ENCODE results near the gene TBC1D30.

DNA sequence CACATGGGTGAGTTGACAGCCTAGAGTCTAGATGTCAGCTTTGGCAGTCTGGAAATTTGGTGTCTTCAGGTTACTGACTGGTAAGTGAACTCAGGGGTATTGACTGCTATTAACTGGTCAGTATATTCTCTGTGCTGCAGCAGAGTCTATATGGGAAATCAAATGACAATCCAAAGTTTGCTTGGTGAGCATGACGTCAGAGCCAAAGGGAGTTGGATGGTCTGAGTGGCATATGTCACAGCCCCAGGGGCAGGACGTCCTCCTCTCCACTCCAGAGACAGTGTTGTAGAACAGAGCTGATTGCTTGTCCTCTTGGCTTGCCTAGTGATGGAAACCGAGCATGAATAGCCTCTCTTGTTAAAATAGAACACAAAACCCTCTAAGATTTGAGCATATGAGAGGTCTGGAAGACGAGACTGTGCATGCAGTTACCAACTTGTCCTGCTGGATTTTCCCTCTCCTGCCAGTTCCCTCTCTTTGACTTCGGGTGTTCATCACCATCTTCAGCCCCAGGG lies 3.3 kb upstream of the TBC1D30 start:
- TF ChIP-seq, protein P1, sequence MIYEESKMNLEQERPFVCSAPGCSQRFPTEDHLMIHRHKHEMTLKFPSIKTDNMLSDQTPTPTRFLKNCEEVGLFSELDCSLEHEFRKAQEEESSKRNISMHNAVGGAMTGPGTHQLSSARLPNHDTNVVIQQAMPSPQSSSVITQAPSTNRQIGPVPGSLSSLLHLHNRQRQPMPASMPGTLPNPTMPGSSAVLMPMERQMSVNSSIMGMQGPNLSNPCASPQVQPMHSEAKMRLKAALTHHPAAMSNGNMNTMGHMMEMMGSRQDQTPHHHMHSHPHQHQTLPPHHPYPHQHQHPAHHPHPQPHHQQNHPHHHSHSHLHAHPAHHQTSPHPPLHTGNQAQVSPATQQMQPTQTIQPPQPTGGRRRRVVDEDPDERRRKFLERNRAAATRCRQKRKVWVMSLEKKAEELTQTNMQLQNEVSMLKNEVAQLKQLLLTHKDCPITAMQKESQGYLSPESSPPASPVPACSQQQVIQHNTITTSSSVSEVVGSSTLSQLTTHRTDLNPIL (CRISPR knock-in tag; IDR thresholded peaks at IDR 0.05; ENCODE audit: low read depth): no peak
- TF ChIP-seq ZFP3 (CRISPR knock-in tag; IDR thresholded peaks at IDR 0.05): no peak
- TF ChIP-seq PPARA (CRISPR knock-in tag; IDR thresholded peaks at IDR 0.05; ENCODE audit: borderline replicate concordance): no peak
- no peak for TF ChIP-seq CSDC2 (CRISPR knock-in tag; IDR thresholded peaks at IDR 0.05)
- no peak for TF ChIP-seq ZNF565 (CRISPR knock-in tag; conservative IDR thresholded peaks at IDR 0.05; ENCODE audit: low read depth)
- TF ChIP-seq, protein P2, sequence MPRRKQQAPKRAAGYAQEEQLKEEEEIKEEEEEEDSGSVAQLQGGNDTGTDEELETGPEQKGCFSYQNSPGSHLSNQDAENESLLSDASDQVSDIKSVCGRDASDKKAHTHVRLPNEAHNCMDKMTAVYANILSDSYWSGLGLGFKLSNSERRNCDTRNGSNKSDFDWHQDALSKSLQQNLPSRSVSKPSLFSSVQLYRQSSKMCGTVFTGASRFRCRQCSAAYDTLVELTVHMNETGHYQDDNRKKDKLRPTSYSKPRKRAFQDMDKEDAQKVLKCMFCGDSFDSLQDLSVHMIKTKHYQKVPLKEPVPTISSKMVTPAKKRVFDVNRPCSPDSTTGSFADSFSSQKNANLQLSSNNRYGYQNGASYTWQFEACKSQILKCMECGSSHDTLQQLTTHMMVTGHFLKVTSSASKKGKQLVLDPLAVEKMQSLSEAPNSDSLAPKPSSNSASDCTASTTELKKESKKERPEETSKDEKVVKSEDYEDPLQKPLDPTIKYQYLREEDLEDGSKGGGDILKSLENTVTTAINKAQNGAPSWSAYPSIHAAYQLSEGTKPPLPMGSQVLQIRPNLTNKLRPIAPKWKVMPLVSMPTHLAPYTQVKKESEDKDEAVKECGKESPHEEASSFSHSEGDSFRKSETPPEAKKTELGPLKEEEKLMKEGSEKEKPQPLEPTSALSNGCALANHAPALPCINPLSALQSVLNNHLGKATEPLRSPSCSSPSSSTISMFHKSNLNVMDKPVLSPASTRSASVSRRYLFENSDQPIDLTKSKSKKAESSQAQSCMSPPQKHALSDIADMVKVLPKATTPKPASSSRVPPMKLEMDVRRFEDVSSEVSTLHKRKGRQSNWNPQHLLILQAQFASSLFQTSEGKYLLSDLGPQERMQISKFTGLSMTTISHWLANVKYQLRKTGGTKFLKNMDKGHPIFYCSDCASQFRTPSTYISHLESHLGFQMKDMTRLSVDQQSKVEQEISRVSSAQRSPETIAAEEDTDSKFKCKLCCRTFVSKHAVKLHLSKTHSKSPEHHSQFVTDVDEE (CRISPR knock-in tag; IDR thresholded peaks at IDR 0.05): no peak
- no peak for TF ChIP-seq ZNF70 (CRISPR knock-in tag; IDR thresholded peaks at IDR 0.05)
- no peak for TF ChIP-seq ISL1 (CRISPR knock-in tag; IDR thresholded peaks at IDR 0.05)
- TF ChIP-seq, protein P3, sequence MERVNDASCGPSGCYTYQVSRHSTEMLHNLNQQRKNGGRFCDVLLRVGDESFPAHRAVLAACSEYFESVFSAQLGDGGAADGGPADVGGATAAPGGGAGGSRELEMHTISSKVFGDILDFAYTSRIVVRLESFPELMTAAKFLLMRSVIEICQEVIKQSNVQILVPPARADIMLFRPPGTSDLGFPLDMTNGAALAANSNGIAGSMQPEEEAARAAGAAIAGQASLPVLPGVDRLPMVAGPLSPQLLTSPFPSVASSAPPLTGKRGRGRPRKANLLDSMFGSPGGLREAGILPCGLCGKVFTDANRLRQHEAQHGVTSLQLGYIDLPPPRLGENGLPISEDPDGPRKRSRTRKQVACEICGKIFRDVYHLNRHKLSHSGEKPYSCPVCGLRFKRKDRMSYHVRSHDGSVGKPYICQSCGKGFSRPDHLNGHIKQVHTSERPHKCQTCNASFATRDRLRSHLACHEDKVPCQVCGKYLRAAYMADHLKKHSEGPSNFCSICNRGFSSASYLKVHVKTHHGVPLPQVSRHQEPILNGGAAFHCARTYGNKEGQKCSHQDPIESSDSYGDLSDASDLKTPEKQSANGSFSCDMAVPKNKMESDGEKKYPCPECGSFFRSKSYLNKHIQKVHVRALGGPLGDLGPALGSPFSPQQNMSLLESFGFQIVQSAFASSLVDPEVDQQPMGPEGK (CRISPR knock-in tag; IDR thresholded peaks at IDR 0.05; ENCODE audit: borderline replicate concordance): no peak
- no peak for TF ChIP-seq ESRRG (CRISPR knock-in tag; IDR thresholded peaks at IDR 0.05)
- no peak for TF ChIP-seq ZNF8 (CRISPR knock-in tag; IDR thresholded peaks at IDR 0.05)
- TF ChIP-seq ARNTL (CRISPR knock-in tag; IDR thresholded peaks at IDR 0.05; ENCODE audit: borderline replicate concordance, low read depth): no peak
